Skin epidermis (tissue), 12 donors: Measurements from ENCODE around the gene FASN.

Experiments used
- H3K27ac ChIP-seq, 21 experiments: fragments of 200-600 bp; sonication (generic) in 11 of 21; one replicate each; pipeline ENCODE4 v1.5.0; 2020; ENCODE audit warnings: mild to moderate bottlenecking in 3 of 21, inconsistent platforms in 2 of 21, moderate library complexity in 2 of 21
- H3K4me3 ChIP-seq, 7 experiments: fragments of 200-600 bp; sonication (generic) in 2 of 7; one replicate each; pipeline ENCODE4 v1.5.0; 2020; ENCODE audit warnings: inconsistent platforms in 2 of 7, mild to moderate bottlenecking in 2 of 7, moderate library complexity in 1 of 7

The FASN gene

DNA sequence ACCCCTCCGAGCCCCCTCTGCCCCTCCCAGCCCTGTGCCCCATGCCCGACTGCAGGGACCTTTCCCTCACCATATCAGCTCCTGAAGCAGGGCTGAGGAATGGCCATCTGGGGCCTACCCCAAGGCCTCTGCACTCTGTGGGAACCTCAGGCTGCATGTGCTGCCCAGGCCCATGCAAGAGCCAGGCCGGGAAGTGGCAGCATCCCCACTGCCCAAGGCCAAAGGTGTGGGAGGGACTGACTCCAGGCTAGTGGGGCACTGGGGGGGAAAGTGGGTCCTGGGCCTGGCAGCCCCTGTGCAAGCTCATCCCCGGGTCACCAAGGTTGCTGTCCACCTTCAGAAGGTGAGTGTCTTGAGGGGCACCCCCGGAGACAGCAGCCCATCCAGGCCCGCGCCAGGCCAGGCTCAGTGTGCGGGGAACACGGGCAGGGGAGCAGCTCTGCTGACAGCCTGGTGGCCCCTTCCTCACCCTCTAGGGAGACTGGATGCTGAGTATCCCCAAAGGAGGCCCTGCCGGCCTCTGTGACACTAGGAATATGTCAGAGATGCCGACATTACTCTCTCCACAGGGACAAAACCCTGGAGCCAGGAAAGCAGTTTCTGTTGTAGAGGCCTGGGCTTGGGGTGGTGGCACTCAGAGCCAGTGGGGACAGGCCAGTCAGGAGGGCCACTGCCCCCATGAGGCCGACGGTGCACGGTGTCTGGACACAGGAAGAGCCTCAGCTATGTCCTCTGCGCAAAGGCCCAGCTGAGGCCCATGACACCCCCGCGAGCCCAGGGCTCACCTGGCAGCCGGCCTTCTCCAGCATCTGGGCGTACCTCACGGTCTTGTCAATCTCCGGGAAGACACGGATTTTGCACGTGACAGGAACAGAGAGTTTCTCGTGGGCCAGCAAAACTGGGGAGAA is 35.7 kb downstream of the FASN start:
- H3K4me3 ChIP-seq: no peak overlapping the region

GRCh38 chr17:82061047-82061925 is 36.8 kb downstream of the FASN start:
- H3K4me3 ChIP-seq: no peak overlapping the region
- H3K27ac ChIP-seq: no peak overlapping the region

More for the DNA sequence above, 35.7 kb downstream of the FASN start:
- no peak overlapping the region for H3K27ac ChIP-seq

DNA sequence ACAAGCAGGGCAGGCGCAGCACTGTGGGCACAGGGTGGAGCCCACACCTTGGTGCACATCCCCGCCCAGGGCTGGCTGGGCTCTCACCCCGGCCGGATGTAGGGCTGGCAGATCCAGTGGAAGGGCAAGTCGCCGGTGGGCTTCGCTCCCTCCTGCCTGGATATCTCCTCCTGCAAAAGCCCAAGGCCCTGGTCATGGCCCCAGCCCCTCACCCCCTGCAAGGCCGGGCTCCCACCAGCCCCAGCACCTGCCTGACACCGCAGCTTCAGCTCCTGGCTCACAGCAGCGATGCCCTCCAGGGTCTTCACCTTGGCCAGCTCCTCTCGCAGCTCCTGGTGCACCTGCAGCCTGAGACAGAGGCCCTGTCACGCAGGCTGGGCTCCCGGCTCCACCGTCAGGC is 37.4 kb downstream of the FASN start:
- no peak overlapping the region for H3K27ac ChIP-seq
- no peak overlapping the region for H3K4me3 ChIP-seq

GRCh38 chr17:82060001-82060380 is 38.0 kb downstream of the FASN start:
- Histone ChIP-seq H3K27ac (no peak overlapping the region), H3K4me3 (no peak overlapping the region)

DNA sequence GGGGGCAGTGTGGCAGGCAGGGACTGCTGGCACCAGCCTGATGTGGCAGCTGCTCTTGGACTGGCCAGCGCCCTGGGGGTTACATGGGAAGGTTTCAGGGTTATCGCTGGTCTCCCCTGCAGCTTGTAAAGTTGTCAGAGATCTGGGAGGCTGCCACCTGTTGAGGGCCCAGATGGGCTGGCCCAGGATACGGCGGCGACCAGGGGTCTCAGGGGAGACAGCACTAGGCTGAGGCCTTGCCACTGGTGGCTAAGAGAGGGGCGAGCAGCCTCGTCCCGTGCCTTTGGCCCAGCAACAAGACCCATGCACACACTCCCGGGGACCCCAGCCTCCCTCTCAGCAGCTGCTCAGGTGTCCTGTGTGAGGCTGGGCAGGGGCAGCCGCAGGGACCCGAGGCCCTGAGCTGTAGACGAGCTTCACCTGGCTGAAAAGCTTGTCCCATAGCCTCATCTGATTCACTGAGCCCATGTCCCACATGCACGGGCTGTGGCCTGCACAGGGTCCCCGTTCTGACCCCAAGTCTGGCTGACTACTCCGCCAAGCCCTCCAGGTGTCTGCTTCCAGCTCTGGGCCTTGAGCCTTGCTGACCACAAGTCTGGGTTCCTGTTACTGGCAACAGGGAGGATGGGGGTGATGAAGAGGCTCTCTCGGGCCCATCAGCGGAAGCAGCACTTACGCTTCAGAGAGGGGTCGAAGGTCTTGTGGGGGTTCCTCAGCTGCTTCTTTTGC is 38.6 kb downstream of the FASN start:
- H3K4me3 ChIP-seq: no peak overlapping the region
- H3K27ac ChIP-seq: no peak overlapping the region

GRCh38 chr17:82058855-82059249 is 39.2 kb downstream of the FASN start:
- Histone ChIP-seq H3K27ac (no peak overlapping the region), H3K4me3 (no peak overlapping the region)

- no peak overlapping the region for H3K4me3 ChIP-seq
- H3K27ac ChIP-seq: no peak overlapping the region
These were observed 39.7 kb downstream of the FASN start for GRCh38 chr17:82058230-82058854.

GRCh38 chr17:82056729-82057621 is 41.1 kb downstream of the FASN start:
- H3K27ac ChIP-seq: no peak overlapping the region

GRCh38 chr17:82055965-82056728 is 41.9 kb downstream of the FASN start:
- H3K27ac ChIP-seq: no peak overlapping the region

More at GRCh38 chr17:82056729-82057621, 41.1 kb downstream of the FASN start:
- no peak overlapping the region for H3K4me3 ChIP-seq

DNA sequence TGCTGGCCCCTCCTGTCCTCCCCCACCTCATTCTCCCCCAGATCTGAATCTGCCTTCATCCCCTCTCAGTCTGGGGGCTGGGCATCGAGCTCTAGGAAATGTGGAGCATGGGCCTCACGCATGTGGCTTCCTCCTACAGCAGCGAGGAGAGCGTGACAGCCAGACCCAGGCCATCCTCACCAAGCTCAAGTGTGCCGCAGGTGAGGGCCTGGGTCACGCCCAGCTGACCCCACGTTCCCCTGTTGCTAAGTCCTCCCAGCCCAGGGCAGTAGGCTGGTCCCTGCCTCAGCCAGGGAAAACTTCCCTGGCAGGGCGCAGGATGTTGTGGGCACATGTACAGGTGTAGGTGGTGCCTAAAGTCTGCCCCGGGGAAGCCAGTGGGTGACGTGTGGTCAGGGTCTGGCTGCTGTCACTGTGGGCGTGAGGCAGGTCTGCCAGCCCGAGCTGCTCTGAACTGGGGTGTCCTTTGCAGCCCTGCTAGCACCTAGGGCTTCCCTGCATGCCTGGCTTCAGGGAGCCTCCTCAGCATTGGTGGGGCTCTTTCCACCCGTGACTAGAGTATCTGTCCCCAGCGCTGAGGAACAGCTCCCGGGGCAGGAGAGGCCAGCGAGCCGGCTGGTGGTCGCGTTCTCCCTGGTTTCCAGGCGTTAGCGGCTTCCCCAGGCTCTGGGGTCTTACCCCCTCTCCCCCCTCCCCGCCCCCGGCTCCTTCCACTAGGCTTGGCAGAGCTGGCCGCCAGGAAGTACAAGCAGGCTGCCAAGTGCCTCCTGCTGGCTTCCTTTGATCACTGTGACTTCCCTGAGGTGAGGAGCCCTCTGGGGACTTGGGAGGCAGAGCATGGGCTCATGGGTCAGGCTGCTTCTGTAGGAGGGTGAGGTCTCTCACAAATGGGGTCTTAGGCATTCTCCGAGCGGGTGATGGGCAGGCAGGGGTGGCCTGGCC is 42.7 kb downstream of the FASN start:
- no peak overlapping the region for H3K4me3 ChIP-seq
- no peak overlapping the region for H3K27ac ChIP-seq

More at GRCh38 chr17:82055965-82056728, 41.9 kb downstream of the FASN start:
- no peak overlapping the region for H3K4me3 ChIP-seq

GRCh38 chr17:82054351-82055022 is 43.5 kb downstream of the FASN start:
- Histone ChIP-seq H3K27ac (no peak overlapping the region), H3K4me3 (no peak overlapping the region)

GRCh38 chr17:82053556-82054263 is 44.3 kb downstream of the FASN start:
- Histone ChIP-seq H3K4me3 (no peak overlapping the region), H3K27ac (no peak overlapping the region)

- H3K27ac ChIP-seq: peak overlapping the region in 3 of 21 experiments; percentile 82 to 89 (median 88)
- peak overlapping the region in 4 of 7 experiments; percentile 67 to 88 (median 76) for H3K4me3 ChIP-seq
These were observed 44.9 kb downstream of the FASN start for GRCh38 chr17:82053130-82053529.

- Histone ChIP-seq H3K4me3 (peak overlapping the region; percentile 65 to 88 (median 78)), H3K27ac (peak overlapping the region in 17 of 21 experiments; percentile 9 to 89 (median 81))
These were observed 45.4 kb downstream of the FASN start for GRCh38 chr17:82052638-82053059.
